Fibroblast of mammary gland (primary cell): ENCODE measurements around the gene GALR2.

ENCODE experiments used
- DNase-seq: peaks from one replicate; pipeline ENCODE4 v3.0.0-alpha.2; 2010; ENCODE audit warnings: low read depth
- H3K4me3 ChIP-seq: 2 replicates; pipeline ENCODE4 v1.5.1; 2011; ENCODE audit warnings: low read depth, mild to moderate bottlenecking, low read length, moderate library complexity; ENCODE audit not compliant: control insufficient read depth
- CTCF ChIP-seq: conservative IDR thresholded peaks from 2 replicates; pipeline ENCODE4 v1.5.1; 2011; ENCODE audit warnings: low read depth, low read length, inconsistent platforms; ENCODE audit not compliant: control insufficient read depth, insufficient read depth

Gene GALR2

GRCh38 chr17:76086384-76086783, 11.8 kb downstream of the GALR2 start:
- H3K4me3 ChIP-seq: no peak overlapping the region
- no peak for DNase-seq
- TF ChIP-seq CTCF: no peak

DNA sequence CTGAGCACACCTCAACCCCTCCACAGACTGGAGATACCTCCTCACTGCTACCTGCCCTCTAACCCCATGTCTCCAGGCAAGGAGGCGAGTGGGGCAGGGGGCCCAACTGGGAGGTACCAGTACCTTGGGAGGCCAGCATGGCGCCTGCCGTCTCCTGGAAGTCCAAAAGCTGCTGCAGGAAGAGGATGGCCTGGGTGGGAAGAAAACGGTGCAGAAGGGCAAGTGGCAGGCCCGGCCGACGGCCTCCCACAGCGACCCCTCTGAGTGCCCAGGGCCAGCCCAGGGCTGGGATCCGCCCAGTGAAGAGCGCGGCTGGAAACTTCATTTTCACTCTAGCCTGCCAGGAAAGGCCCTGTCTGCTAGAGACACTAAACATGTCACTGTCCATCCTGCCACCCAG, 12.9 kb downstream of the GALR2 start:
- no peak for TF ChIP-seq CTCF
- DNase-seq: no peak
- no peak overlapping the region for H3K4me3 ChIP-seq

- no peak for TF ChIP-seq CTCF
- H3K4me3 ChIP-seq: no peak overlapping the region
Observed at GRCh38 chr17:76088041-76088867, 13.7 kb downstream of the GALR2 start.

GRCh38 chr17:76088868-76089576, 14.4 kb downstream of the GALR2 start:
- no peak for TF ChIP-seq CTCF
- no peak for DNase-seq
- H3K4me3 ChIP-seq: no peak overlapping the region

More at GRCh38 chr17:76088041-76088867, 13.7 kb downstream of the GALR2 start:
- DNase-seq: no peak

GRCh38 chr17:76089680-76090516, 15.3 kb downstream of the GALR2 start:
- no peak for TF ChIP-seq CTCF
- DNase-seq: no peak
- H3K4me3 ChIP-seq: no peak overlapping the region

- no peak overlapping the region for H3K4me3 ChIP-seq
- DNase-seq: no peak
- no peak for TF ChIP-seq CTCF
Observed at GRCh38 chr17:76090517-76091129, 16.0 kb downstream of the GALR2 start.
